Measurements from ENCODE around the gene CALCOCO1.

CALCOCO1 gene

DNA sequence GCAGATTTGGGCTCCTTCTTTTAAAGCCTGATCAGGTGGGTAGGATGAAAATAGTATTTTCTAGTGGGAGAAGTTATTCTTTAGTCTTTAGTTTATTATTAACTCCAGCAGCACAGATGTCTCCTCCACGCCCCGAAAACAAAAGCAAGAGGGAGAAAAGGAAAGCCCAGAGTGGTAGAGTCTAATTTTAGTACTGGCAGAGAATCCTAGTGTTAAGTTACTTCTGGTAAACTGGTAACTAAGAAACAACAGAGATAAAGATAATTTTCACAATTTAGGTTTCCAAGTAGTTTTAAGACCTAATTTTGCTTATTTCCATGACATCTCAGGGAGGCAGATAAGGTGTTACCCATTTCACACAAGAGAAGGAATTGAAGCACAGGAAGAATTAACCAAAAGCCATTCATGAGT, 67.7 kb downstream of the CALCOCO1 start:
- no peak for DNase-seq

DNA sequence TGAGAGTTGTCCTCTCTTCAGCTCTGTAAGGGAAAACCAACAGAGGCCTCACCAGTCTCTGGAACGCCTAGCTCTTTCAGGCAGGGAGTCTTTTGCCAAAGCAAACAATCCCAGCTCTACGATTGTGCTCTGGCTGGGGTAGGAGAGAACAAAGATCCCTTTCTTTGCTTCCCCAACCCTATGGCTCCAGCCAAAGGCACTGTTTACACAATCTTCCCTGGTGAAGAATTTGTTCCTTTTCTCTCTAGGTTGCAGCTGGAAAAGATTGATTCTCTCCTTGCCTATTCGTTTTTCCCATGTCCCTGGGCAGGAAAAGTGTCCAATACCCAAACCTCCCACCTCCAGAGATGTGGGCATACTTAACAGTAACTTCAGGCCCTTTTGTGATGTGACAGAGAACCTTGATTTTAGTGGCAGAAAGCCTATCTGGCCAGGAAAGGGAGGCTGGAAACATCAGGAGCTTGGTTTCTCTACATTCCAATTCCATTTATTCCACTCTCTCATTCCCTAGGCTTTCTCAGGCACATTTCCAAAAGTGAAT, 68.2 kb downstream of the CALCOCO1 start:
- DNase-seq = peak; percentile 78
